GM21423 (cell line): ENCODE results near the gene ANKRD27.
"Not testable (repeated sequence)": the region's sequence is repeated elsewhere in the genome, so short reads cannot be mapped to it uniquely, and the experiment has no call there.

ENCODE experiments used
- ATAC-seq: cut with Tn5 transposase; IDR thresholded peaks from one replicate; pipeline ENCODE4 v1.9.1; 2021; ENCODE audit warnings: mild to moderate bottlenecking, moderate library complexity; ENCODE audit not compliant: unreplicated experiment

The ANKRD27 gene

DNA sequence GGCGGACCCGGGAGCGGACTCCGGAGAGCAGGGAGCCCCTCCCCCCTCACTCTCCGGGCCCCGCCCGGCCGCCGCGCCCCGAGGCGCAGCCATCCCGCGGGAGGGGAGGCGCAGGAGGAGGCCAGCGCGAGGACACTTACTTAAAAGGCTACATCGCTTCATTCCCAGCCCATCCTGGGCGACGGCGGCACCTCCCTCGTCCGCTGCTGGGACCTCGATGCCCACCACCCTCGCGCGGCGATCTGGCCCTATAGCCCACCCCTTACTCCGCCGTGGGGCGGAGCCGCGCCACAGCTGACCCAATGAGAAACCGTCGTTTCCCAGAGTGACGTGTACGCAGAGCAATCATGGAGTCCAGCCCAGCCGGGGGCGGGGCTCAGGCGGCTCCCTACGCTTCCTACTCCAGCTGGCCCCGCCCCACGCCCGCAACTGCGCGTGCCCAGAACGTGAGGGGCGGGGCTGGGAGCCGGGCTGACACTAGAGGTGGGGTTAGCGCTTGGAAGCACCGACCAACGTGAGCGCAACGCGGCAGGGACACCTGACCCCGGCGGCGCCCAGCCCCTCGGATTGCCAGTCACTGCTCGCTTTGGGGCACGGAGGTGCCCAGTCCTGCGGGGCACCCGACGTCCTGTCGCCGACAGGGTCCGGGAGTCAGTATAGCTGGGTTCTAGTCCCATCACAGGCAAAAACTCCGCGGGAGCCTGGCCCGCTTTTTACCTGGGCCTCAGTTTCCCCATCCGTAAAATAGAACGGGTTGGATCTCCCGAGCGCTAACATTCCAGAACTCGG is at the start of gene ANKRD27:
ANKRD27 (minus strand) TSS at position 250 of the 789 bp plus-strand sequence. CDS start 16,165 bp downstream, outside the sequence.
- peak; percentile 96 for ATAC-seq

DNA sequence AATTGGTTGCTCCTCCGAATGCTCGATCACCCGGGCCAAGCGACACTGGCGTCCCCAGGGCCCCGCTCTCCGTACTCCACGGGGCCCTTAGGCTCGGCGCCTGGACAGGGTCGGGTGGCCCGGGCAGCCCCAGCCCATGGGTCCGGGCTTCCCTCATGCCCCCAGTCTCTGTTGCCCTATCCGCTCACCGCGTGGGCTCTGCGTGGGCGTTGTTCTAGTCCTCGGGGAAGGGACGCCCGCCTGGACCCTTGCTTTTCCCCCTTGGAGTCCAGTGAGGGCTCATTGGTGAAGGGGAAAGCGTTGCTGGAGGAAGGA is 45.9 kb upstream of the ANKRD27 start:
- no peak for ATAC-seq

DNA sequence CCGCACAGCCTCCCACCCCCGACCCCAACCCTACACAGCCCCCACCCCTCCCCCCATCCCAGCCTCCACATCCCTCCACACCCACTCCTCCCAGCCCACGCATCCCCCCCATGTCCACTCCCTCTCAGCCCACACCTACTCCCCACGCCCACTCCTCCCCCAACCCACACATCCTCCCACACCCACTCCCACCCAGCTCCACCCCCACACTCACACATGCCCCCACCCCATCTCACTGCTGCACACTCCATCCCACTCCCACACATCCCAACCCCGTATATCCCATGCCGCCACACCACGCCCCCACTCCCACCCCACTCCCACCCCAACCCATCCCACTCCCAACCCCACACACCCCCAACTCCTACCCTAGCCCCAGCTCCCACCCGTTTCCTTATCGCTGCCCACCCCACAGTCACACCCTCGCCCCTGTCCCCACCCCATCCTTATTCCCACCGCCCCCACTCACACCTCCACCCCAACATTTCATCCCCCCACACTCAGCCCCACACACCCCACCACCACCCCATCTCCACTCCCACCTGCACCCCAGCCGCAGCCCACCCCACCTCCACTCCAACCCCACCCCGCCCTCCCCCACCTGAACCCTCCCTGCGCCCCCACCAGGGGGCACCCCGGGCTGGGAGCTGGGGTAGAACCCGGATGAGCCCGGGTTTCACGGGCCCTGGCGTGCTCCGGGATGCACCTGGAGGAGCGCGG is 45.4 kb upstream of the ANKRD27 start:
- no peak for ATAC-seq

DNA sequence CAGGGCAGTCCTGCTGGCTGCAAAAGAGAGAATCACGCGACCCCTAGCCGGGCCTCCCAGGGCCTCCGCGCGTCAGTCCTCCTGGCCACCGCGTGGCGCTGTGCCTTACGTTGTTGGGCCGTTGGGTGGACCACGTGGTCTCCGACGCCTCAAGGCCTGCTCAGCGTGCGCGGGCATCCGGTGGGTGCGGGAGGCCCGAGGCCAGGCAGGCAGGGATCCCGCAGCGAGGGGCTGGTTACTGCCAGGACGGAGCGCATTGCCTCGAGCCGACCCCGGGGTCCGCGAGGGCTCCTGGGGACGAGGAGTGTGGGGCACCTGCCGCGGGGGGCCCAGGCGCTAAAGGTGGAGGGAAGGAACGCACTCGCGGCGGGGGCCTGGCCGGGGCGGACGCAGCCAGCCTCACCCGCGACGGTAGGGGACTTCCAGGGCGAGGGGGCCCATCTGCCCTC is 44.7 kb upstream of the ANKRD27 start, which contains the start of gene TDRD12:
TDRD12 (plus strand) TSS at position 157 of the 449 bp plus-strand sequence. CDS start 306 bp downstream, outside the sequence.
- ATAC-seq = no peak

DNA sequence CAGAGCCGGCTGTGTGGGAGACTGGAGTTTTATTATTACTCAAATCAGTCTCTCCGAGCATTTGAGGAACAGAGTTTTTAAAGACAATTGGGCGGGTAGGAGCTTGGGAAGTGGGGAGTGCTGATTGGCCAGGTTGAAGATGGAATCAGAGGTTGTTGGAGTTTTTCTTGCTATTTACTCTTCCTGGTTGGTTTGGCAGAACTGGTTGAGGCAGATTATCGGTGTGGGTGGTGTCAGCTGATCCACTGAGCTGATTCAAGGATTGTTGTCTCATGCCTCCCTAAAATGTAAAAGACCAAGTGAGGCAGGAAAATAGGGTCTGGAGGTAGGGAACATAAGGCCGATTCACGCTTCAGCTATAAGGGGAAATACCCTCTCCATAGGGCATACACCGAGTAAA is 43.3 kb upstream of the ANKRD27 start:
- ATAC-seq = no peak

DNA sequence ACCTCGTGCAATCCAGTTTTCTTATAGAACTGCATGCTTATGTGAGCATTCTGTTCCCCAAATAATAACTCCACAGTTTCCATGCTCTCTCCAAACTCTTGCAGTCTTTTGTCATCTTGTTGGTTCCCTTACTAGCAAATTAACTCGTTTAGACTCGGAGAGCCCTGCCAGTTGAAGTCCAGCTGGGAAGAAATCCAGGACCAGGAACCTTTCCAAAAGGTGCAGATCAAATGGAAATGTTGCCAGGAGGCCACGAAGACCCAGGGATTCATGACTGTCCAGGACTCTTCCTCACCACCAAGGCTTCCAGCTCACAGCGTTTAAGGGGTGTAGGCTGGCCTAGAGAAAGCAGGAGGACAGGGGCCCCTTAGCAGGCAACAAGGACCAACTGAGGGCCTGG is 42.5 kb upstream of the ANKRD27 start:
- no peak for ATAC-seq

DNA sequence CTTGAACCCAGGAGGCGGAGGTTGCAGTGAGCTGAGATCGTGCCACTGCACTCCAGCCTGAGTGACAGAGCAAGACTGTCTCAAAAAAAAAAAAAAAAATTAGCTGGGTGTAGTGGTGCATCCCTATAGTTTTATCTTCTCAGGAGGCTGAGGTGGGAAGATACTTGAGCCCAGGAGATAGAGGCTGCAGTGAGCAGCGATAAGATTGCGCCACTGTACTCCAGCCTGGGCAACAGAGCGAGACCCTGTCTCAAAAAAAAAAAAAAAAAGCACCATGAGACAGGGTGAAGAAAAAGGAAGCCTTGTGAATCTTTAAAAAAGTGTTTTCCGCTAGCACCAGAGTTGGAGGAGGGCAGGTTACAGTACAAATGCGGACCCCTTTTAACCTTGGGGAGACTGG is 41.2 kb upstream of the ANKRD27 start:
- not testable (repeated sequence) for ATAC-seq

DNA sequence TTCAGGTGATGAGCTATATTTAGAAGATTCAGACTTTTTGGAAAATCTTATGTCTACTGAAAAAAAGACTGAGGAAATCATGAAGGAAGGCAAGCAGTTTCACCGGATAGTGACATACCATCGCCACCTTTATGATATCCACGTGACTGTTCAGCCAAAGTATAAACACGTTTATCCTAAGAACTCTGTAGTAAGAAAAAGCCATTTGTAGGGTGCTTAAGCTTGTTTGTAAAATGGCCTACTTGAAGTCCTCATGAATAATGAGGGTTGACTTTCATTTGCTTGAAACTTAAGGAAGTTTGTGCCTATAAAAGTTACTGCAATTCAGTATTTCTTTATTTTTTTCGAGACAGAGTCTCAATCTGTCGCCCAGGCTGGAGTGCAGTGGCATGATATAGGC is 36.8 kb upstream of the ANKRD27 start:
- no peak for ATAC-seq

DNA sequence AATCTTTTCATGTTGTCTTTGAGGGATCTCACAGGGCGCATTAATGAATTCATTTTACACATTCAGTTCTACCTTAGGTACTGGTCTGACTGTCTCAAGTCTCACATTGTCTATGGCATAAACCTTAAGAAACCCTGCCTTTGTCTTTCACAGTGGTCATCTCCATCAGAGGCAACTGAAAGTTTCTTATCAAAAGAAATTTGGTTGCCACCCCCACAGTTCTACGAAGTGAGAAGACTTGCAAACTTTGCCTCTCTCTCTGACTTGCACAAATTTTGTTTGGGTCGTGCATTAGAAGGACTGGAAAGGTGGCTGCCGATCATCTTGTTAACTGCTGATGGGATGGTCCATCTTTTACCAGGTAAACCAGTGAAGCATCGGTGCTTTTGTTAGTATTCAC is 34.1 kb upstream of the ANKRD27 start:
- no peak for ATAC-seq

DNA sequence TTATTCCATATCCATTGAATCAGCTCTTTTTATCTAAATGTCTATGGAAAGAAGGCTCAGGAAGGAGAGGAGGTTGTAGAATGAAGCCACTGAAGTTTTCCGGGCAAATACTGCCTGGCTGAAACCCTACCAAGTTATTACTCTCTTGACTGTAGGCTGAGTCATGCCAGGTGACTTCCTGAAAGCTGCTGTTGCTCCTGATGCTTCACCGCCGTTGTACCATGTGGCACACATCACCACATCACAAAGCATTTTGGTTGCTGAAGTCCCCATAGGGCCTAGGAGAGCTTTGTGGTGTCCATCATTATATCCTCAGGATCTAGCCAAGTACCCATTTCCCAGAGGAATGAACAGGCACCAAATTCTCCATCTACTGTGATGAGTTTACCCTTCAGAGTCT is 33.5 kb upstream of the ANKRD27 start:
- no peak for ATAC-seq

DNA sequence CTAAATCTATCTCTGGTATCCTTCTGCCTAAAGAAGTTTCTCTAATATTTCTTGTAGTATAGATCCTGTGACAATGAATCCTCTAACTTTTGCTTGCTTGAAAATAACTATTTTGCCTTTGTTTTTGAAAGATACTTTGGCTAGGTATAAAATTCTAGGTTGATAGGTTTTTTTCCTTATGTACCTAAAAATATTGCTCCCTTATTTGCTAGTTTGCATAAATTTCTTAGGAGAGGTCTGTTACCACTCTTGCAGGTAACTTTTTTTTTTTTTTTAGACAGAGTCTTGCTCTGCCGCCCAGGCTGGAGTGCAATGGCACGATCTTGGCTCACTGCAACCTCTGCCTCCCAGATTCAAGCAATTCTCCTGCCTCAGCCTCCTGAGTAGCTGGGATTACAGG is 29.0 kb upstream of the ANKRD27 start:
- ATAC-seq = not testable (repeated sequence)

DNA sequence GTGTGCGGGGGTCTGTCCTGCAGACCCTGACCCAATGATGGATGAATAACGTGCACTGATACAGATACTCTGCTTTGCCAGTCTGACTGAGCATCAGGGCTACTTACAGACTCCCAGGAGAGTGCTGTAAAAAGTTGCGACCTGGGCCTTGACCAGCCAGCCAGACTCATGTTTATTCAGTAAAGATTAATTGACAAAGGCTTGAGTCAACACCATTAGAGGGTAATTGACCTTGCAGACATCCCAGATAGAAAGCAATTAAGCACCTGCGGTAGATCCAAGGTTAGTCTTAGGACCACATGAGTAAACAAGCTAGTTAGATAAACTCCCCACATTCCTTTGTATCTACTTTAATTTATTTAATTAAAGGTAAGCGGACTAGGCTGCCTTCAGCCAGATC is 27.0 kb upstream of the ANKRD27 start:
- no peak for ATAC-seq

DNA sequence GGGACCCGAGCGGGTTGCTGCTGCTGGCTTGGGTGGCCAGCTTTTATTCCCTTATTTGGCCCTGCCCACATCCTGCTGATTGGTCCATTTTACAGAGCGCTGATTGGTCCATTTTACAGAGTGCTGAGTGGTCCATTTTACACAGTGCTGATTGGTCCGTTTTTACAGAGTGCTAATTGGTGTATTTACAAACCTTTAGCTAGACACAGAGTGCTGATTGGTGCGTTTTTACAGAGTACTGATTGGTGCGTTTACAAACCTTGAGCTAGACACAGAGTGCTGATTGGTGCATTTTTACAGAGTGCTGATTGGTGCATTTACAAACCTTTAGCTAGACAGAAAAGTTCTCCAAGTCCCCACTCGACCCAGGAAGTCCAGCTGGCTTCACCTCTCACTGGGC is 25.1 kb upstream of the ANKRD27 start:
- ATAC-seq = not testable (repeated sequence)

DNA sequence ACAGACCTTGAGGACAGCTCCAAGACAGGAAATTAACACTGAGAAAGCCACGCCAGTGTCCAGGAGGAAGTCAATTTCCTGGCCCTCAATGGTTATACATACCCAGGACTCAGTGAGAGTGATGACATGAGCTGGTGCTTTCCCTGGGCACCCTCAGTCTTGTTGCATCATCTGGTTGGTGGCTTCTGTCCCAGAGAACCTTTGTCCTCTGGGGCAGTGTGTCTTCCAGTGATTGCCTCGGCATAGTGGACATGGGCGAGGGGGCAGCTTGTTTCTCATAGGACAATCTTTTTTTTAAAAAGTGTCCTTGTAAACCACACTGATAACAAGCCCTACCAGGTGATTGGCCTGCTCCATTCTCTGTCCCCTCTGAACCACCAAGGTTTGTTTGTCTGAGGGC is 21.8 kb upstream of the ANKRD27 start:
- not testable (repeated sequence) for ATAC-seq

DNA sequence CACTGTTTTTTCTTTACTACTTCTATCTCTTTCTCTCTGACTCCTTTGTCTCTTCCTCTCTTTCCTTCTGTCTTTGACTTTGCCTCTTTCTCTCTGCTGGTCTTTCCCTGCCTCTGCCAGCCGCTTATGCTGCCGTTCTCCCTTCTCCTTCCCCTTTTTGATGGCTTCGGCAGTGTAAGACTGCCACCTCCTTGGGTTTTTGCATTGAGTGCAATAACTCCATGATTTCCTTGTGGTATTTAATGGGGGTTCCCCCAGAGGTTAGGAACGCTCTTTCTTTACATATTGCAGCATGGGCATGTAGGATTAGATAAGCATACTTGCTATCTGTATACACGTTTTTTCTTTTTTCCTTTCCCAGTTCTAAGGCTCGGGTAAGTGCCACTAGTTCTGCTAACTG is 20.5 kb upstream of the ANKRD27 start:
- not testable (repeated sequence) for ATAC-seq

DNA sequence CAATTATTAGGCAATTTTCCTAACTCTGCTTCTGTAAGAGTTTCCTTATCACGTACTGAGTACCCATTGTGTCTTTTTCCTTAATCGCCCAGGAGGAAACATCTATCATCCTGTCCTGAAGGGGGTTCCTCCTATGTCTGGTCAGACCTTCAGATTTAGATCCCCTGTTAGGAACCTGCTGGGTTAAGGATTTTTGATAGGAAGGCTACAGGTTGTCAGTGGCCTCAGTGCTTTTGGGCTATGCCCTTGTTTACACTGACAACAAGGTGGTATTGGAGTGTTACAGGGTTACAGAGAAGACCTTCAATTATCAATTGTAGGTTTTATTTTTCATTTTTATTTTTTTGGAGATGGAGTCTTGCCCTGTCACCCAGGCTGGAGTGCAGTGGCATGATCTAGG is 19.9 kb upstream of the ANKRD27 start:
- ATAC-seq = not testable (repeated sequence)

DNA sequence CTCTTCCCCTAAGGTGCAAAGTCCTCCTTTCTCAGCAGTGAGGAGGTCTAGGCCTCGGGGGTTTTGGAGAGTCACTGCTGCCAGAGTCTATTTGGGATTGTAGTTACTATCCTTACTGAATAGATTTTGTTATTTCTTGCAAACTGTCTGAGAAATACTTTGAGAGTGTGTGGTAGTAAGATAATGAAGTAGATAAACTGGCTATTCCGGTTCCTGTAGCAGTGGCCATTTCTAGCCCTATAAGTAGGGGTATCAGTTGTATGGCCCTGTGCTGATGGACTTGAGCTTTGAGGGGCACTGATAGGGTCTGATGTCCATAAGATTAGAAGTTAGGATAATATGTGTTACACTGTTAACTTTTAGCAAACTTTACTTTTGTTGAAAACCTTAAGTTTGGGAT is 19.3 kb upstream of the ANKRD27 start:
- not testable (repeated sequence) for ATAC-seq

DNA sequence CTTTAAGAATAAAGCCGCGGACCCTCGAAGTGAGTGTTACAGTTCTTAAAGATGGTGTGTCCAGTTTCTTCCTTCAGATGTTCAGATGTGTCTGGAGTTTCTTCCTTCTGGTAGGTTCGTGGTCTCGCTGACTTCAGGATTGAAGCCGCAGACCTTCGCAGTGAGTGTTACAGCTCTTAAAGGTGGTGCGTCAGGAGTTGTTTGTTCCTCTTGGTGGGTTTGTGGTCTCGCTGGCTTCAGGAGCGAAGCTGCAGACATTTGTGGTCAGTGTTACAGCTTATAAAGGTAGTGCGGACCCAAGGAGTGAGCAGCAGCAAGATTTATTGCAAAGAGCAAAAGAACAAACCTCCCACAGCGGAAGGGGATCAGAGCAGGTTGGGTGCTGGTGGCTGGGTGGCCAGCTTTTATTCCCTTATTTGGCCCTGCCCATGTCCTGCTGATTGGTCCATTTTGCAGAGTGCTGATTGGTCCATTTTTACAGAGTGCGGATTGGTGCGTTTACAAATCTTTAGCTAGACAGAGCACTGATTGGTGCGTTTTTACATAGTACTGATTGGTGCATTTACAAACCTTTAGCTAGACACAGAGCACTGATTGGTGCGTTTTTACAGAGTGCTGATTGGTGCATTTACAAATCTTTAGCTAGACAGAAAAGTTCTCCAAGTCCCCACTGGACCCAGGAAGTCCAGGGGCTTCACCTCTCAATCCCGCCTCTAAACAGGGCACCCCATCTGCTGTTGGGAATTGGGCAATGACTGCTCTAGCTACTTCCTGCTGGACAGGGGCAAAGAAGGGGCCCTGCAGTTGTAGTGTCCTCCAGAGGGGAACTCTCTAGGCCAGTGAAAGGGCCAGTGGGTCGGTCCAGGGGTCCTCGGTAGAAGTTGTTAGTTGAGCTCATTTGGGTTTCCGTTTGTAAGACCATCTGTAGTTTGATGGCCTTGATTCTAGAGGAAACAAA is 18.4 kb upstream of the ANKRD27 start:
- ATAC-seq = not testable (repeated sequence)

DNA sequence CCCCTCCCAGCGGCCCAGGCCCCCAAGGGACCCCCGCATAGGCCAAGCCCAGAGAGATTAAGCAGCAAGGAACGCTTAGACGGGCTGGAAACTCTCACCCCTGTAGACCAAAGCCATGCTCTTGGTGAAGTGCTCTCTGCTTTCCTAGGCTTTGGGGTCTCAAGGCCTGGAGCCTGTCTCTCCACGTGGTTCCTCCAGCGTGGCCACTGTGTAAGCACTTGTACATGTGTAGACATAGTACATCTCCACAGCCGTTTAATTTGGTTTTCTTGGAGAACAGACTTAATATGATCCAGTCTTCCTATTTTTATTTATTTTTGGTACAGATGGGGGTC is 17.7 kb upstream of the ANKRD27 start:
- ATAC-seq = no peak

DNA sequence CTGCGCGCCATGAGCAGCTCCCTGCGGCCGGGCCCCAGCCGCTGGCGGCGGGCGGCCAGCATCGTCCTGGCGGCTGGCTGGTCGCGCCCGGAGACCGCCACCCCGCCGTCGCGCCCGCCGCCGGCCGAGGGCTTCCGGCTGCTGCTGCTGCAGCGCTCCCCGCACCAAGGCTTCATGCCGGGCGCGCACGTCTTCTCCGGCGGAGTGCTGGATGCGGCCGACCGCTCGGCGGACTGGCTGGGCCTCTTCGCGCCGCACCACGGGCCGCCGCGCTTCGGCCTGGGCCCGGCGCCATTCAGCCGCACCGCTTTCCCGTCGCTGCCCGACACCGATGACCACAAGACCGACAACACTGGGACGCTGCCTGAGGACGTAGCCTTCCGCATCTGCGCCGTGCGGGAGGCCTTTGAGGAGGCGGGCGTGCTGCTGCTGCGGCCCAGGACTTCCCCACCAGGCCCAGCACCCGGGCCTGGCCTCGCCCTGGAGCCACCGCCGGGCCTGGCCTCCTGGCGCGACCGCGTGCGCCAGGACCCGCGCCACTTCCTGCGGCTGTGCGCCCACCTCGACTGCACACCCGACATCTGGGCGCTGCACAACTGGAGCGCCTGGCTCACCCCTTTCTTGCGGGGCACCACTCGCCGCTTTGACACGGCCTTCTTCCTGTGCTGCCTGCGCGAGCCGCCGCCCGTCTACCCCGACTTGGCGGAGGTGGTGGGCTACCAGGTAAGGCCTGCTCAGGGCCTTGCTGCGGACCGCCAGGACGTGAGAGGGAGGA is 17.2 kb upstream of the ANKRD27 start:
- ATAC-seq = peak; percentile 53
